K562 (cell line): ENCODE data around the gene AP2M1. TPM values are rescaled to one million over a fixed set of nuclear protein-coding genes. Genes with fewer than 3 reads are reported as not detected.

Experiments used
- C11orf30 ChIP-seq: fragments of 450-650 bp; IDR thresholded peaks from 2 replicates; pipeline ENCODE4 v1.6.1; 2016; ENCODE audit warnings: low read depth, mild to moderate bottlenecking
- DACH1 ChIP-seq: fragments of 450-650 bp; IDR thresholded peaks from 2 replicates; pipeline ENCODE4 v1.6.1; 2018; ENCODE audit not compliant: partially characterized antibody
- ELF4 ChIP-seq: fragments of 450-650 bp; formaldehyde crosslinking; IDR thresholded peaks from 2 replicates; pipeline ENCODE4 v1.4.0; 2022; ENCODE audit warnings: missing genetic modification characterization
- ETV1 ChIP-seq: fragments of 450-650 bp; conservative IDR thresholded peaks from 2 replicates; pipeline ENCODE4 v1.6.1; 2016; ENCODE audit warnings: missing genetic modification characterization, control low read depth, low read depth, missing compliant biosample characterization
- HSF4 ChIP-seq: fragments of 250-450 bp; sonication (Bioruptor Pico); IDR thresholded peaks from 2 replicates; pipeline ENCODE4 v2.1.2; 2022; ENCODE audit warnings: mild to moderate bottlenecking, moderate library complexity, borderline replicate concordance
- MTA3 ChIP-seq: fragments of 450-650 bp; formaldehyde crosslinking; IDR thresholded peaks from 2 replicates; pipeline ENCODE4 v1.6.1; 2017; ENCODE audit warnings: mild to moderate bottlenecking, borderline replicate concordance
- NRF1 ChIP-seq, 2 experiments: fragments of 450-650 bp; IDR thresholded peaks in 1 of 2; conservative IDR thresholded peaks in 1 of 2; 2 replicates each; pipeline ENCODE4 v1.6.1; 2014; ENCODE audit warnings: mild to moderate bottlenecking in 2 of 2
- PHF21A ChIP-seq: fragments of 450-650 bp; IDR thresholded peaks from 2 replicates; pipeline ENCODE4 v1.6.1; 2017; ENCODE audit warnings: low read depth, borderline replicate concordance
- POU5F1 ChIP-seq: fragments of 150-350 bp; IDR thresholded peaks from 2 replicates; pipeline ENCODE4 v1.6.1; 2014; ENCODE audit warnings: borderline replicate concordance, low read length, low read depth, mild to moderate bottlenecking; ENCODE audit not compliant: partially characterized antibody
- PTBP1 ChIP-seq: fragments of 200-400 bp; formaldehyde crosslinking; IDR thresholded peaks from 2 replicates; pipeline ENCODE4 v1.6.1; 2017; ENCODE audit warnings: low read depth, low read length
- RAD21 ChIP-seq, 2 experiments: fragments of 250-450 bp in 1 of 2; fragments of 450-650 bp in 1 of 2; sonication (Bioruptor Pico) in 1 of 2; formaldehyde crosslinking in 1 of 2; IDR thresholded peaks in 1 of 2; conservative IDR thresholded peaks in 1 of 2; 2 replicates each; pipeline versions ENCODE4 v1.4.0 to v1.8.0; 2020 to 2022; ENCODE audit warnings: mild to moderate bottlenecking in 2 of 2, moderate library complexity in 1 of 2
- RCOR1 ChIP-seq, 2 experiments: IDR thresholded peaks; 2 replicates each; pipeline ENCODE4 v1.6.1; 2012; ENCODE audit warnings: low read depth in 2 of 2, low read length in 2 of 2, borderline replicate concordance in 1 of 2, improper control_type of control experiment in 1 of 2
- SIX5 ChIP-seq, 2 experiments: IDR thresholded peaks; 2 replicates each; pipeline ENCODE4 v1.6.1; 2011; ENCODE audit warnings: low read length in 2 of 2, borderline replicate concordance in 1 of 2, low read depth in 1 of 2, mild to moderate bottlenecking in 1 of 2, moderate library complexity in 1 of 2; ENCODE audit not compliant: insufficient read depth in 1 of 2
- TAF1 ChIP-seq: IDR thresholded peaks from 2 replicates; pipeline ENCODE4 v1.6.1; 2011; ENCODE audit warnings: mild to moderate bottlenecking, low read length, moderate library complexity; ENCODE audit not compliant: insufficient read depth, control insufficient read depth, severe bottlenecking; ENCODE audit errors: extremely low read depth
- YY1 ChIP-seq, 3 experiments: IDR thresholded peaks; 2 replicates each; pipeline ENCODE4 v1.6.1; 2011; ENCODE audit warnings: low read length in 2 of 3, mild to moderate bottlenecking in 2 of 3, moderate library complexity in 2 of 3, borderline replicate concordance in 1 of 3, control low read depth in 1 of 3, low read depth in 1 of 3; ENCODE audit not compliant: insufficient read depth in 3 of 3, insufficient replicate concordance in 2 of 3, control insufficient read depth in 1 of 3, insufficient read length in 1 of 3; ENCODE audit errors: extremely low read depth in 1 of 3
- ZNF589 ChIP-seq: fragments of 200-800 bp; sonication (Bioruptor generic); IDR thresholded peaks from 2 replicates; pipeline ENCODE4 v1.6.1; 2016; ENCODE audit warnings: low read depth, missing genetic modification characterization, missing compliant biosample characterization
- ZNF592 ChIP-seq: fragments of 450-650 bp; IDR thresholded peaks from 2 replicates; pipeline ENCODE4 v1.6.1; 2017; ENCODE audit warnings: antibody characterized with exemption, mild to moderate bottlenecking
- ZNF668 ChIP-seq: fragments of 250-450 bp; sonication (Bioruptor Pico); IDR thresholded peaks from 2 replicates; pipeline ENCODE4 v1.8.0; 2022; ENCODE audit warnings: mild to moderate bottlenecking, inconsistent platforms
- polyA plus RNA-seq, 8 experiments: library from polyadenylated mRNA; depleted of rRNA in 4 of 8; stranded (reverse) in 5 of 8; unstranded in 3 of 8; fragments of >200 nt; fragmentation: Nextera tagmentation in 2 of 8; fragmentation: Illumina TruSeq in 1 of 8; extraction: Ambion mirVana in 2 of 8; extraction: Trizol in 1 of 8; gene quantifications; 2 replicates each; pipeline versions ENCODE4 v1.2.1 to v1.2.3, GENCODE V29; 2011 to 2014; ENCODE audit warnings: inconsistent platforms in 1 of 8, missing spikeins in 1 of 8
- total RNA-seq, 7 experiments: library from RNA; depleted of rRNA in 6 of 7; stranded (reverse); fragments of >200 nt in 6 of 7; fragmentation: Illumina TruSeq in 2 of 7; extraction: Trizol in 2 of 7; gene quantifications; 2 replicates each; pipeline versions ENCODE4 v1.2.1 to v1.2.3, GENCODE V29; 2011 to 2021; ENCODE audit warnings: low replicate concordance in 1 of 7
- TF ChIP-seq, protein P1 (sequence below): fragments of 450-650 bp; formaldehyde crosslinking; conservative IDR thresholded peaks from 2 replicates; pipeline ENCODE4 v1.4.0; 2022; ENCODE audit warnings: mild to moderate bottlenecking, missing genetic modification characterization

Gene AP2M1
- total and polyA plus RNA-seq, 9 of the 15 experiments (the other 6 are each of a cell fraction or from before 2014, with no cell fraction given), result 118 to 505 (median 296) TPM

GRCh38 chr3:184185461-184186183 is 11.0 kb downstream of the AP2M1 start (continued):
- TF ChIP-seq ZNF592 (peak; percentile 90), RAD21 (CRISPR knock-in tag; conservative IDR thresholded peaks at IDR 0.05 in 1 of 2, IDR thresholded peaks at IDR 0.05 in 1 of 2) (peak in 1 of 2 experiments; percentile 36; a peak in 1 of 4 replicates), ZNF668 (CRISPR knock-in tag) (0 out of 2 replicates have a peak, but pooled peaks have one; percentile 42), PTBP1 (0 out of 2 replicates have a peak, but pooled peaks have one; percentile 65), HSF4 (no peak), YY1 (IDR thresholded peaks at IDR 0.05; ENCODE audit: borderline replicate concordance in 1 of 3, control insufficient read depth in 1 of 3, extremely low read depth in 1 of 3, insufficient read depth in 3 of 3, insufficient read length in 1 of 3, insufficient replicate concordance in 2 of 3, low read depth in 1 of 3, low read length in 2 of 3) (peak in 1 of 3 experiments; percentile 58), ZNF589 (CRISPR knock-in tag) (peak; percentile 80; the same call in 1 of the 2 replicates), ELF4 (CRISPR knock-in tag) (peak; percentile 76; the same call in 1 of the 2 replicates), C11orf30 (peak; percentile 80), POU5F1 (peak; percentile 72), MTA3 (peak; percentile 71), PHF21A (0 out of 2 replicates have a peak, but pooled peaks have one; percentile 39), TAF1 (peak; percentile 41), RCOR1 (IDR thresholded peaks at IDR 0.05; ENCODE audit: borderline replicate concordance in 1 of 2, low read depth in 2 of 2, low read length in 2 of 2) (peak; percentile 5 to 11; a peak in 1 of 4 replicates), NRF1 (conservative IDR thresholded peaks at IDR 0.05 in 1 of 2, IDR thresholded peaks at IDR 0.05 in 1 of 2) (peak; percentile 100), DACH1 (peak; percentile 46), ETV1 (tag) (peak; percentile 28), SIX5 (IDR thresholded peaks at IDR 0.05; ENCODE audit: borderline replicate concordance in 1 of 2, insufficient read depth in 1 of 2, low read depth in 1 of 2, low read length in 2 of 2) (peak; percentile 45 to 47; a peak in 3 of 4 replicates)
- TF ChIP-seq, protein P1, sequence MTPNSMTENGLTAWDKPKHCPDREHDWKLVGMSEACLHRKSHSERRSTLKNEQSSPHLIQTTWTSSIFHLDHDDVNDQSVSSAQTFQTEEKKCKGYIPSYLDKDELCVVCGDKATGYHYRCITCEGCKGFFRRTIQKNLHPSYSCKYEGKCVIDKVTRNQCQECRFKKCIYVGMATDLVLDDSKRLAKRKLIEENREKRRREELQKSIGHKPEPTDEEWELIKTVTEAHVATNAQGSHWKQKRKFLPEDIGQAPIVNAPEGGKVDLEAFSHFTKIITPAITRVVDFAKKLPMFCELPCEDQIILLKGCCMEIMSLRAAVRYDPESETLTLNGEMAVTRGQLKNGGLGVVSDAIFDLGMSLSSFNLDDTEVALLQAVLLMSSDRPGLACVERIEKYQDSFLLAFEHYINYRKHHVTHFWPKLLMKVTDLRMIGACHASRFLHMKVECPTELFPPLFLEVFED (CRISPR knock-in tag), result peak; percentile 44; the same call in 1 of the 2 replicates
